Activated B cell treated with CpG ODN at 0.5 μM for 24 hours (primary cell): ENCODE measurements around the gene OR7E24. TPM values are rescaled to one million over a fixed set of nuclear protein-coding genes. Genes with fewer than 3 reads are reported as not detected.
"Not testable (repeated sequence)": the region's sequence is repeated elsewhere in the genome, so short reads cannot be mapped to it uniquely, and the experiment has no call there.

Experiments
- ATAC-seq: fragments of 200-7000 bp; cut with Tn5 transposase; one replicate; pipeline ENCODE4 v1.10.0; 2021; ENCODE audit warnings: low read depth, mild to moderate bottlenecking, moderate library complexity
- CTCF ChIA-PET: fragments of 350-600 bp; sonication (Branson Sonifier 250); formaldehyde crosslinking; loops from one replicate; lab custom pipeline; 2021; ENCODE audit warnings: antibody characterized with exemption; lab: Charles Lee
- POLR2A ChIA-PET: fragments of 350-600 bp; sonication (Branson Sonifier 250); formaldehyde crosslinking; loops from one replicate; lab custom pipeline; 2021; ENCODE audit warnings: antibody characterized with exemption; lab: Charles Lee
- DNase-seq: peaks from one replicate; pipeline ENCODE4 v3.0.0; 2022
- H3K27ac Mint-ChIP-seq: one replicate; pipeline ENCODE4 v1.8.0; 2020; ENCODE audit warnings: mixed read lengths
- H3K27me3 Mint-ChIP-seq: one replicate; pipeline ENCODE4 v1.8.0; 2021; ENCODE audit warnings: mixed read lengths
- H3K36me3 Mint-ChIP-seq: one replicate; pipeline ENCODE4 v1.8.0; 2021; ENCODE audit warnings: low read depth, mixed read lengths
- H3K4me1 Mint-ChIP-seq: one replicate; pipeline ENCODE4 v1.8.0; 2021; ENCODE audit warnings: mixed read lengths
- H3K4me3 Mint-ChIP-seq: one replicate; pipeline ENCODE4 v1.8.0; 2020; ENCODE audit warnings: mild to moderate bottlenecking, mixed read lengths
- H3K9me3 Mint-ChIP-seq: one replicate; pipeline ENCODE4 v1.8.0; 2020; ENCODE audit warnings: mixed read lengths
- intact Hi-C: fragments of 100-400 bp; cut with micrococcal nuclease; formaldehyde crosslinking; loops from one replicate; pipeline ENCODE4 v1.15.1; 2024
- total RNA-seq: library from RNA; stranded (reverse); gene quantifications from 2 replicates; pipeline ENCODE4 v1.2.3, GENCODE V29; 2022
- TF ChIP-seq, protein P1 (sequence below): fragments of 200-600 bp; IDR thresholded peaks from one replicate; pipeline ENCODE4 v1.8.0; 2022; ENCODE audit warnings: antibody characterized with exemption, mild to moderate bottlenecking

OR7E24 gene
- not detected in 2 replicates for total RNA-seq

DNA sequence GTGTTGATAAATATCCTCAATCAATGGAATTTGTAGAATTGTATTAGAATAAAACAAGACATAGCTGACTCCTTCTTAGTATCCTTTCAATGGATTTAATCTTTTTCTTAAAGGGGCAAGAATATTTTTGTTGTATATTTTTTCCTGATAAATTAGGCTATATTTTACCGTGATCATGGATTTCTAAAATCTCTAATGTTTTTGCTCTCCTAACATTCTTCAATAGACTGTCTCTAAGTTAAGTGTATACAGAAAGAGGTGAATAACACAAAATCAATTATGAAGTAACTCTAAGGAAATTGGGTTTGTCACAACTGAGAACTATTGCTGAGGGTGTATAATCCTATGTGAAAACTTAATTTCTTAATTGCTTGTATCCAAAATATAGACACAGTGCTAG, at the start of gene OR7E24:
Gene OR7E24, plus strand, starts transcription at position 301 of the 400 bp plus-strand sequence. CDS start 114 bp downstream, outside the sequence.
- peaks cover 2% of the 10 kb centered on the region for H3K27me3 Mint-ChIP-seq
- peaks cover 3% of the 10 kb centered on the region for H3K9me3 Mint-ChIP-seq
- intact Hi-C loops: no loop called here
- TF ChIP-seq, protein P1, sequence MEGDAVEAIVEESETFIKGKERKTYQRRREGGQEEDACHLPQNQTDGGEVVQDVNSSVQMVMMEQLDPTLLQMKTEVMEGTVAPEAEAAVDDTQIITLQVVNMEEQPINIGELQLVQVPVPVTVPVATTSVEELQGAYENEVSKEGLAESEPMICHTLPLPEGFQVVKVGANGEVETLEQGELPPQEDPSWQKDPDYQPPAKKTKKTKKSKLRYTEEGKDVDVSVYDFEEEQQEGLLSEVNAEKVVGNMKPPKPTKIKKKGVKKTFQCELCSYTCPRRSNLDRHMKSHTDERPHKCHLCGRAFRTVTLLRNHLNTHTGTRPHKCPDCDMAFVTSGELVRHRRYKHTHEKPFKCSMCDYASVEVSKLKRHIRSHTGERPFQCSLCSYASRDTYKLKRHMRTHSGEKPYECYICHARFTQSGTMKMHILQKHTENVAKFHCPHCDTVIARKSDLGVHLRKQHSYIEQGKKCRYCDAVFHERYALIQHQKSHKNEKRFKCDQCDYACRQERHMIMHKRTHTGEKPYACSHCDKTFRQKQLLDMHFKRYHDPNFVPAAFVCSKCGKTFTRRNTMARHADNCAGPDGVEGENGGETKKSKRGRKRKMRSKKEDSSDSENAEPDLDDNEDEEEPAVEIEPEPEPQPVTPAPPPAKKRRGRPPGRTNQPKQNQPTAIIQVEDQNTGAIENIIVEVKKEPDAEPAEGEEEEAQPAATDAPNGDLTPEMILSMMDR: no peak
- POLR2A ChIA-PET: no interaction called here
- H3K4me1 Mint-ChIP-seq: no peaks in the 10 kb centered on the region
- ATAC-seq (no peak), DNase-seq (no peak)
- no peak within 1 kb of the TSS for H3K27ac Mint-ChIP-seq
- H3K4me3 Mint-ChIP-seq: no peak within 1 kb of the TSS
- H3K36me3 Mint-ChIP-seq: no peaks in the 10 kb centered on the region
- CTCF ChIA-PET: no interaction called here

DNA sequence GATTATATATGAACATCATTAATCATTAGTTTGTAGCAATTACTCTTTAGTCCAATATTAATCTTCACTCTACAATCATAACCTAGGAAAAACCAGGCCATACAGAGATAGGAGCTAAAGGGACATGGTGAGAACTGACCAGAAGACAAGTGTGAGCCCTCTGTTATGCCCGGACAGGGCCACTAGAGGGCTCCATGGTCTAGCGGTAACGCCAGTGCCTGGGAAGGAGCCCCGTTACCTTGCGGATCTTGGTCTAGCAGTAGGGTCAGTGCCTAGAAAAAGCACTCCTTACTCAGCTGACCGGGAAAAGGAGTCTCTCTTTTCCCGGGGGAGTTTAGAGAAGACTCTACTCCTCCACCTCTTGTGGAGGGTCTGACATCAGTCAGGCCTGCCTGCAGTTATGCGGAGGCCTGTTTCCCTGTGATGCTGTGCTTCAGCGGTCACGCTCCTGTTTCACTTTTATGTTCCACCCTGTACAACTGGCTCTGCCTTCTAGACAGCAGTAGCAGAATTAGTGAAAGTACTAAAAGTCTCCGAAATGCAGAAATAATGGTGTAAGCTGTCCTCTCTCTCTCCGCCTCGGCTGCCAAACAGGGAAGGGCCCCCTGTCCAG, 45.1 kb upstream of the OR7E24 start:
- CTCF ChIA-PET: interaction anchor here (0.8 to 2.0 kb wide), 14 partner anchors 10 to 593 kb away, joined by 3 to 14 read pairs (median 4); partner anchors contain the start of gene ZNF121
- peaks cover 7% of the 10 kb centered on the region for H3K4me1 Mint-ChIP-seq
- no peak overlapping the region for H3K27ac Mint-ChIP-seq
- peak overlapping the region; percentile 66 for H3K4me3 Mint-ChIP-seq
- ATAC-seq (peak; percentile 66), DNase-seq (peak; percentile 54)
- peaks cover 8% of the 10 kb centered on the region for H3K27me3 Mint-ChIP-seq
- peaks cover 3% of the 10 kb centered on the region for H3K9me3 Mint-ChIP-seq
- intact Hi-C loops: loop anchor here (1.0 to 10.0 kb wide), 3 partner anchors 69 to 229 kb away; partner anchors contain the start of genes ZNF266 and ZNF559
- no peaks in the 10 kb centered on the region for H3K36me3 Mint-ChIP-seq
- POLR2A ChIA-PET: interaction anchor here (0.6 kb wide), 1 partner anchor 896 kb away, joined by 5 read pairs; no protein-coding TSS in a partner anchor
- TF ChIP-seq, protein P1: peak; percentile 72

DNA sequence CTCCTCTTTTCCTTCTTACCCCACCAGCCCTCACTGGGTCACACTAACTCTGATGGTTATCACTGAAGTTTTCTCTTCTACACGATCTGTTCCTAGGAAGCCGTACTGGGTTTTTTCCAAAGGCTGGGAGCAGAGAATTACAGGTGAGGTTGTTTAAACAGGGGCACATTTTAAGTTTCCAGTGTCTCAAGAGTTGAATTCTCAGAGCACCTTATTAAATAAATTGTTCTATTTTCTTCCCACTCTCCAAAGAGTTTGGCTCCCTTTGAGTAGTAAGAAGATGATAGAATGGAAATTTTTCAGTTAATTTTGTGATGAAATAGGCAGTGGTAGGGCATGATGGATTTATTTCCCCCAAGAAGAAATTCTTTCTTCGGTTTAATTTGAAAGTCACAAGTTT, 31.2 kb upstream of the OR7E24 start, which contains the start of gene OR7D4:
Gene OR7D4, minus strand, starts transcription at position 101 of the 400 bp plus-strand sequence. CDS start 4,752 bp downstream, outside the sequence.
- ATAC-seq: no peak

DNA sequence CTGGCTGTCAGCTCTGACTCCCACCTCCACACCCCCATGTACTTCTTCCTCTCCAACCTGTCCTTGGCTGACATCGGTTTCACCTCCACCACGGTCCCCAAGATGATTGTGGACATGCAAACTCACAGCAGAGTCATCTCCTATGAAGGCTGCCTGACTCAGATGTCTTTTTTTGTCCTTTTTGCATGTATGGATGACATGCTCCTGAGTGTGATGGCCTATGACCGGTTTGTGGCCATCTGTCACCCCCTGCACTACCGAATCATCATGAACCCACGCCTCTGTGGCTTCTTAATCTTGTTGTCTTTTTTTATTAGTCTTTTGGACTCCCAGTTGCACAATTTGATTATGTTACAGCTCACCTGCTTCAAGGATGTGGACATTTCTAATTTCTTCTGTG, 506 bp downstream of the OR7E24 start:
- peaks cover 3% of the 10 kb centered on the region for H3K9me3 Mint-ChIP-seq
- ChIA-PET CTCF (no interaction called here), POLR2A (no interaction called here)
- no peak overlapping the region for H3K27ac Mint-ChIP-seq
- no peaks in the 10 kb centered on the region for H3K4me1 Mint-ChIP-seq
- H3K4me3 Mint-ChIP-seq: no peak overlapping the region
- H3K36me3 Mint-ChIP-seq: no peaks in the 10 kb centered on the region
- intact Hi-C loops: no loop called here
- ATAC-seq (no peak), DNase-seq (no peak)
- TF ChIP-seq, protein P1: no peak
- peaks cover 2% of the 10 kb centered on the region for H3K27me3 Mint-ChIP-seq

More for the DNA sequence above, 31.2 kb upstream of the OR7E24 start, which contains the start of gene OR7D4:
- Mint-ChIP-seq H3K36me3 (no peaks in the 10 kb centered on the region), H3K4me3 (no peak within 1 kb of the TSS), H3K9me3 (peaks cover 11% of the 10 kb centered on the region), H3K27me3 (peaks cover 3% of the 10 kb centered on the region), H3K4me1 (no peaks in the 10 kb centered on the region), H3K27ac (no peak within 1 kb of the TSS)
- TF ChIP-seq, protein P1: no peak
- no peak for DNase-seq
- ChIA-PET CTCF (no interaction called here), POLR2A (no interaction called here)
- intact Hi-C loops: no loop called here

GRCh38 chr19:9283485-9283884, 32.8 kb downstream of the OR7E24 start:
- POLR2A ChIA-PET, ATAC-seq, H3K36me3 Mint-ChIP-seq, H3K27ac Mint-ChIP-seq, intact Hi-C loops, CTCF ChIA-PET, H3K4me1 Mint-ChIP-seq: not testable (repeated sequence)
- Mint-ChIP-seq H3K9me3 (peaks cover 25% of the 10 kb centered on the region), H3K27me3 (peaks cover 16% of the 10 kb centered on the region), H3K4me3 (peak overlapping the region; percentile 52)
- peak; percentile 21 for DNase-seq
